ENCODE data around the gene FN1.

The FN1 gene

DNA sequence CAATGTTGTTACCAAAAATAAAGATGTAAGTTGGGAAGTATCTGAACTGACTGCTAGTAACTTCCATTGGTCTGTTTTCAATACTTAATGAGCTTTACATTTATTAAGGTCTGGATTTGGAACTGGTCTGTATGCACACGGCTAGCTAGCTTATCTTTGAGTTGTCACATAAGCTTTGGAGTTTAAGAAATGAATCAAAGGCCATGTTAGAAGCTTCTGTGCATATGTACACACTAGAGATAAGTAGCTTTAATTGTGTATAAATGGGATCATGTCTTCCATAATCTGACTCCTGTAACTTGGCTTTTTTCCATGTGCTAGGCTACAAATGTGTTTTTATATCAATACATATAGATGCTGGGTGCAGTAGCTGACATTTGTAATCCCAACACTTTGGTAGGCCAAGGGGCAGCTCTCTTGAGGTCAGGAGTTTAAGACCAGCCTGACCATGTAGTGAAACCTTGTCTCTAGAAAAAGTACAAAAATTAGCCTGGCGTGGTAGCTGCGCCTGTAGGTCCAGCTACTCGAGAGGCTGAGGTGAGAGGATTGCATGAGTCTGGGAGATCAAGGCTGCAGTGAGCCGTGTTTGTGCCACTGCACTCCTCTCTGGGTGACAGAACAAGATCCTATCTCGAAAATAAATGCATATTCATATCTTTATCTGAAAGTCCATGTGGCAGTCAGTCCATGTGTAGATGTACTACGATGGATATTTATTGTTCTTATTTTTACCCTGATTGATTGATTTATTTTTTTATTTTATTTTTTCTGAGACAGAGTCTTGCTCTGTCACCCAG lies 96.8 kb downstream of the FN1 start:
- H3K4me1 ChIP-seq (ENCODE audit: insufficient read depth, low read length), result no peaks in the 10 kb centered on the region
- no peak overlapping the region for H3K27ac ChIP-seq (ENCODE audit: low read depth, low read length)
- H3K9me3 ChIP-seq (ENCODE audit: low read length), result no peaks in the 10 kb centered on the region
- H3K4me3 ChIP-seq (ENCODE audit: low read depth in 1 of 2, low read length in 2 of 2), result no peak overlapping the region
- no peaks in the 10 kb centered on the region for H3K27me3 ChIP-seq (ENCODE audit: control insufficient read depth in 1 of 2, insufficient read depth in 2 of 2, low read length in 2 of 2)
- peaks cover 42% of the 10 kb centered on the region for H3K36me3 ChIP-seq (ENCODE audit: insufficient read depth, low read length)
- no peak overlapping the region for H3K9ac ChIP-seq (ENCODE audit: low read length)

- H3K9ac ChIP-seq (ENCODE audit: low read length), result no peak overlapping the region
- H3K9me3 ChIP-seq (ENCODE audit: low read length), result no peaks in the 10 kb centered on the region
- no peak overlapping the region for H3K4me3 ChIP-seq (ENCODE audit: low read depth in 1 of 2, low read length in 2 of 2)
- H3K36me3 ChIP-seq (ENCODE audit: insufficient read depth, low read length), result peaks cover 33% of the 10 kb centered on the region
- H3K27ac ChIP-seq (ENCODE audit: low read depth, low read length), result no peak overlapping the region
- H3K4me1 ChIP-seq (ENCODE audit: insufficient read depth, low read length), result no peaks in the 10 kb centered on the region
- H3K27me3 ChIP-seq (ENCODE audit: control insufficient read depth in 1 of 2, insufficient read depth in 2 of 2, low read length in 2 of 2), result no peaks in the 10 kb centered on the region
Measured at GRCh38 chr2:215332872-215333595, 102.8 kb downstream of the FN1 start.

- Histone ChIP-seq H3K27me3 (ENCODE audit: control insufficient read depth in 1 of 2, insufficient read depth in 2 of 2, low read length in 2 of 2) (no peaks in the 10 kb centered on the region), H3K27ac (ENCODE audit: low read depth, low read length) (no peak overlapping the region), H3K4me1 (ENCODE audit: insufficient read depth, low read length) (peaks cover 10% of the 10 kb centered on the region), H3K9ac (ENCODE audit: low read length) (no peak overlapping the region), H3K9me3 (ENCODE audit: low read length) (no peaks in the 10 kb centered on the region), H3K4me3 (ENCODE audit: low read depth in 1 of 2, low read length in 2 of 2) (no peak overlapping the region), H3K36me3 (ENCODE audit: insufficient read depth, low read length) (peaks cover 31% of the 10 kb centered on the region)
Measured at GRCh38 chr2:215328066-215328465, 107.8 kb downstream of the FN1 start.

DNA sequence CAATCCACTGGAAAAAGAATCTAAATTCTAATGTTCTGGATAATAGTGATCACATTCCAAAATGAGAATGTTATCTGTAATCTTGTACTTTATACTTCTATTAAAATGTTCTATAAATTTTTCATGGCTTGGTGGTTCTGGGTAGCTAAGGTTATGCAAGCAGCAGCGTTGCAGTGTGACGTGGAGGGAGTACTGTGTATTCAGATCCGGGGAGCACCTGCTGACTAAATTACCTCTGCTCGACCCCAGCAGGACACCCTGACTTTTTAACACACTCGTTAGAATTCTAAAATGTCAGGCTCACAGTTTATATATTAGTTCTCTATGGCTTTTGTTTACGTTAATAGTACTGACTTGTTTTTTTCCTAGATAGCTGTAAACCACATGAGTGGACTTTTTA lies 111.1 kb downstream of the FN1 start:
- no peaks in the 10 kb centered on the region for H3K27me3 ChIP-seq (ENCODE audit: control insufficient read depth in 1 of 2, insufficient read depth in 2 of 2, low read length in 2 of 2)
- no peak overlapping the region for H3K4me3 ChIP-seq (ENCODE audit: low read depth in 1 of 2, low read length in 2 of 2)
- peaks cover 10% of the 10 kb centered on the region for H3K4me1 ChIP-seq (ENCODE audit: insufficient read depth, low read length)
- H3K27ac ChIP-seq (ENCODE audit: low read depth, low read length), result no peak overlapping the region
- no peak overlapping the region for H3K9ac ChIP-seq (ENCODE audit: low read length)
- H3K36me3 ChIP-seq (ENCODE audit: insufficient read depth, low read length), result peaks cover 33% of the 10 kb centered on the region
- H3K9me3 ChIP-seq (ENCODE audit: low read length), result no peaks in the 10 kb centered on the region

DNA sequence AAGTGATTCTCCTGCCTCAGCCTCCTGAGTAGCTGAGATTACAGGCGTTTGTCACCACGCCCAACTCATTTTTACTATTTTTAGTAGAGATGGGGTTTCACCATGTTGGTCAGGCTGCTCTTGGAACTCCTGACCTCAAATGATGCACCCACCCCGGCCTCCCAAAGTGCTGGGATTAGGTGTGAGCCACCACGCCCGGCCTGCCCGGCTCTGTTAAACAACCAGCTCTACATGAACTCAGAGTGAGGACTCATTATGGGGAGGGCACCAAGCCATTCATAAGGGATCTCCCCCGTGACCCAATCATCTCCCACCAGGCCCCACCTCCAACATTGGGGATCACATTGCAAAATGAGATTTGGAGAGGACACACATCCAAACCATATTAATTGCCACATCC lies 115.2 kb downstream of the FN1 start:
- no peaks in the 10 kb centered on the region for H3K9me3 ChIP-seq (ENCODE audit: low read length)
- H3K4me3 ChIP-seq (ENCODE audit: low read depth in 1 of 2, low read length in 2 of 2), result no peak overlapping the region
- peaks cover 10% of the 10 kb centered on the region for H3K4me1 ChIP-seq (ENCODE audit: insufficient read depth, low read length)
- no peak overlapping the region for H3K27ac ChIP-seq (ENCODE audit: low read depth, low read length)
- peaks cover 15% of the 10 kb centered on the region for H3K36me3 ChIP-seq (ENCODE audit: insufficient read depth, low read length)
- H3K9ac ChIP-seq (ENCODE audit: low read length), result no peak overlapping the region
- H3K27me3 ChIP-seq (ENCODE audit: control insufficient read depth in 1 of 2, insufficient read depth in 2 of 2, low read length in 2 of 2), result no peaks in the 10 kb centered on the region

GRCh38 chr2:215320102-215320501 lies 115.8 kb downstream of the FN1 start:
- Histone ChIP-seq H3K9ac (ENCODE audit: low read length) (no peak overlapping the region), H3K9me3 (ENCODE audit: low read length) (no peaks in the 10 kb centered on the region), H3K4me1 (ENCODE audit: insufficient read depth, low read length) (peaks cover 9% of the 10 kb centered on the region), H3K4me3 (ENCODE audit: low read depth in 1 of 2, low read length in 2 of 2) (no peak overlapping the region), H3K27ac (ENCODE audit: low read depth, low read length) (no peak overlapping the region), H3K27me3 (ENCODE audit: control insufficient read depth in 1 of 2, insufficient read depth in 2 of 2, low read length in 2 of 2) (no peaks in the 10 kb centered on the region), H3K36me3 (ENCODE audit: insufficient read depth, low read length) (peaks cover 15% of the 10 kb centered on the region)

DNA sequence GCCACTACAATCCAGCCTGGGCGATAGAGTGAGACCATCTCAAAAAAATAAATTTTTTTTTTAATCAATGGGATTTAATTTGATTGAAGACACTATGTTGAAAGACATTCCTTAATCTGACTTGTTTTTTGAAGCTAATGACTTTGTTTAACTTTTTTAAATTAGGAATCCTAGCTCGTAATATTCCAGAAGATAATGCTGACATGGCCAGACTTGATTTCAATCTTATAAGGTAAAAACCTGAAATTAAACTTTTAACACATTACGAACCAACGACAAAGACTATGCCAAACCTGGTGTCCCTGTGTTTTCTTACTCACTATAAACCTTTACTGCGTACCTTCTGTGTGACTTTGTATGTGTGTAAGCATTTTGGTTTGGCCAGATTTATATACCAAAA lies 116.4 kb downstream of the FN1 start:
- peaks cover 15% of the 10 kb centered on the region for H3K36me3 ChIP-seq (ENCODE audit: insufficient read depth, low read length)

GRCh38 chr2:215316336-215316735 lies 119.5 kb downstream of the FN1 start:
- Histone ChIP-seq H3K27me3 (ENCODE audit: control insufficient read depth in 1 of 2, insufficient read depth in 2 of 2, low read length in 2 of 2) (no peaks in the 10 kb centered on the region), H3K36me3 (ENCODE audit: insufficient read depth, low read length) (peaks cover 14% of the 10 kb centered on the region)

More for the DNA sequence above, 116.4 kb downstream of the FN1 start:
- no peaks in the 10 kb centered on the region for H3K9me3 ChIP-seq (ENCODE audit: low read length)
- no peak overlapping the region for H3K27ac ChIP-seq (ENCODE audit: low read depth, low read length)
- H3K9ac ChIP-seq (ENCODE audit: low read length), result no peak overlapping the region
- H3K27me3 ChIP-seq (ENCODE audit: control insufficient read depth in 1 of 2, insufficient read depth in 2 of 2, low read length in 2 of 2), result no peaks in the 10 kb centered on the region
- H3K4me3 ChIP-seq (ENCODE audit: low read depth in 1 of 2, low read length in 2 of 2), result no peak overlapping the region
- H3K4me1 ChIP-seq (ENCODE audit: insufficient read depth, low read length), result peaks cover 3% of the 10 kb centered on the region

GRCh38 chr2:215315301-215315700 lies 120.6 kb downstream of the FN1 start:
- Histone ChIP-seq H3K27ac (ENCODE audit: low read depth, low read length) (no peak overlapping the region), H3K27me3 (ENCODE audit: control insufficient read depth in 1 of 2, insufficient read depth in 2 of 2, low read length in 2 of 2) (no peaks in the 10 kb centered on the region)

More at GRCh38 chr2:215316336-215316735, 119.5 kb downstream of the FN1 start:
- no peaks in the 10 kb centered on the region for H3K9me3 ChIP-seq (ENCODE audit: low read length)
- H3K4me3 ChIP-seq (ENCODE audit: low read depth in 1 of 2, low read length in 2 of 2), result no peak overlapping the region
- H3K27ac ChIP-seq (ENCODE audit: low read depth, low read length), result no peak overlapping the region
- H3K9ac ChIP-seq (ENCODE audit: low read length), result no peak overlapping the region
- peaks cover 4% of the 10 kb centered on the region for H3K4me1 ChIP-seq (ENCODE audit: insufficient read depth, low read length)

GRCh38 chr2:215314896-215315295 lies 121.0 kb downstream of the FN1 start:
- peaks cover 4% of the 10 kb centered on the region for H3K4me1 ChIP-seq (ENCODE audit: insufficient read depth, low read length)
- no peaks in the 10 kb centered on the region for H3K9me3 ChIP-seq (ENCODE audit: low read length)
- no peak overlapping the region for H3K27ac ChIP-seq (ENCODE audit: low read depth, low read length)
- peaks cover 8% of the 10 kb centered on the region for H3K36me3 ChIP-seq (ENCODE audit: insufficient read depth, low read length)
- H3K4me3 ChIP-seq (ENCODE audit: low read depth in 1 of 2, low read length in 2 of 2), result no peak overlapping the region
- H3K9ac ChIP-seq (ENCODE audit: low read length), result no peak overlapping the region
- H3K27me3 ChIP-seq (ENCODE audit: control insufficient read depth in 1 of 2, insufficient read depth in 2 of 2, low read length in 2 of 2), result no peaks in the 10 kb centered on the region

More at GRCh38 chr2:215315301-215315700, 120.6 kb downstream of the FN1 start:
- H3K9me3 ChIP-seq (ENCODE audit: low read length), result no peaks in the 10 kb centered on the region
- H3K4me3 ChIP-seq (ENCODE audit: low read depth in 1 of 2, low read length in 2 of 2), result no peak overlapping the region
- no peak overlapping the region for H3K9ac ChIP-seq (ENCODE audit: low read length)
- H3K36me3 ChIP-seq (ENCODE audit: insufficient read depth, low read length), result peaks cover 12% of the 10 kb centered on the region
- peaks cover 4% of the 10 kb centered on the region for H3K4me1 ChIP-seq (ENCODE audit: insufficient read depth, low read length)

- H3K27ac ChIP-seq (ENCODE audit: low read depth, low read length), result no peak overlapping the region
- H3K4me1 ChIP-seq (ENCODE audit: insufficient read depth, low read length), result peaks cover 4% of the 10 kb centered on the region
- H3K9me3 ChIP-seq (ENCODE audit: low read length), result no peaks in the 10 kb centered on the region
- peaks cover 6% of the 10 kb centered on the region for H3K36me3 ChIP-seq (ENCODE audit: insufficient read depth, low read length)
- no peak overlapping the region for H3K9ac ChIP-seq (ENCODE audit: low read length)
- H3K4me3 ChIP-seq (ENCODE audit: low read depth in 1 of 2, low read length in 2 of 2), result no peak overlapping the region
- no peaks in the 10 kb centered on the region for H3K27me3 ChIP-seq (ENCODE audit: control insufficient read depth in 1 of 2, insufficient read depth in 2 of 2, low read length in 2 of 2)
Measured at GRCh38 chr2:215313255-215313613, 122.6 kb downstream of the FN1 start.
